Upper lobe of left lung (tissue), 4 donors: Measurements from ENCODE around the gene ILDR1.

Experiments
- POLR2A ChIP-seq, 4 donors: fragments of 450-650 bp; IDR thresholded peaks; one replicate each; pipeline ENCODE4 v1.5.1; 2016 to 2017; ENCODE audit warnings: antibody characterized with exemption in 4 of 4, mild to moderate bottlenecking in 2 of 4
- TF ChIP-seq, protein P1 (sequence below), 6 experiments: fragments of 450-650 bp in 4 of 6; fragments of 200-600 bp in 2 of 6; sonication (generic) in 2 of 6; IDR thresholded peaks; one replicate each; pipeline ENCODE4 v1.5.1; 2016 to 2019; ENCODE audit warnings: antibody characterized with exemption in 6 of 6

- TF ChIP-seq, protein P1, sequence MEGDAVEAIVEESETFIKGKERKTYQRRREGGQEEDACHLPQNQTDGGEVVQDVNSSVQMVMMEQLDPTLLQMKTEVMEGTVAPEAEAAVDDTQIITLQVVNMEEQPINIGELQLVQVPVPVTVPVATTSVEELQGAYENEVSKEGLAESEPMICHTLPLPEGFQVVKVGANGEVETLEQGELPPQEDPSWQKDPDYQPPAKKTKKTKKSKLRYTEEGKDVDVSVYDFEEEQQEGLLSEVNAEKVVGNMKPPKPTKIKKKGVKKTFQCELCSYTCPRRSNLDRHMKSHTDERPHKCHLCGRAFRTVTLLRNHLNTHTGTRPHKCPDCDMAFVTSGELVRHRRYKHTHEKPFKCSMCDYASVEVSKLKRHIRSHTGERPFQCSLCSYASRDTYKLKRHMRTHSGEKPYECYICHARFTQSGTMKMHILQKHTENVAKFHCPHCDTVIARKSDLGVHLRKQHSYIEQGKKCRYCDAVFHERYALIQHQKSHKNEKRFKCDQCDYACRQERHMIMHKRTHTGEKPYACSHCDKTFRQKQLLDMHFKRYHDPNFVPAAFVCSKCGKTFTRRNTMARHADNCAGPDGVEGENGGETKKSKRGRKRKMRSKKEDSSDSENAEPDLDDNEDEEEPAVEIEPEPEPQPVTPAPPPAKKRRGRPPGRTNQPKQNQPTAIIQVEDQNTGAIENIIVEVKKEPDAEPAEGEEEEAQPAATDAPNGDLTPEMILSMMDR (IDR thresholded peaks at IDR 0.05) = no peak
- no peak for TF ChIP-seq POLR2A (IDR thresholded peaks at IDR 0.05)
Measured at GRCh38 chr3:121996441-121996840, 25.6 kb downstream of the ILDR1 start.
